ENCODE data around the gene MAP7.
"Not testable (repeated sequence)": the region's sequence is repeated elsewhere in the genome, so short reads cannot be mapped to it uniquely, and the experiment has no call there.

MAP7 gene

DNA sequence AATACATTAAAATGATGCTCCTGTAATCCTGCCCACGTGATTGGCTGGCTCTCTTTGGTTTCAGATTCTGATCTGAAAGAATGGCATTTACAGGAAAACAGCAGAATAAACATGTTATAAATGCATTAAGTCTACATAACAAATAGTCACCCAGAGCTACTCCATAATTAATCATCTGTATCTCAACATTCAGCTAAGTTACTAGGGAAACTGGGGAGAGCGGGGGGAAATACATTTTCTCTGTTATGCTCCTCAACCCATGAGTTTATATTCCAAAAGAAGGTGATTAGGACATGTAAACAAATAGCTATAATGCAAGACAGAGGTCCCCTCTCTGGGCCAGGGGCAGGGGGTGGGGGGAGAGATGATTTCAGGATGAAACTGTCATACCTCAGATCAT lies 58.5 kb downstream of the MAP7 start:
- no peak overlapping the region for H3K4me3 ChIP-seq (ENCODE audit: low read depth, low read length)
- TF ChIP-seq, protein P1, sequence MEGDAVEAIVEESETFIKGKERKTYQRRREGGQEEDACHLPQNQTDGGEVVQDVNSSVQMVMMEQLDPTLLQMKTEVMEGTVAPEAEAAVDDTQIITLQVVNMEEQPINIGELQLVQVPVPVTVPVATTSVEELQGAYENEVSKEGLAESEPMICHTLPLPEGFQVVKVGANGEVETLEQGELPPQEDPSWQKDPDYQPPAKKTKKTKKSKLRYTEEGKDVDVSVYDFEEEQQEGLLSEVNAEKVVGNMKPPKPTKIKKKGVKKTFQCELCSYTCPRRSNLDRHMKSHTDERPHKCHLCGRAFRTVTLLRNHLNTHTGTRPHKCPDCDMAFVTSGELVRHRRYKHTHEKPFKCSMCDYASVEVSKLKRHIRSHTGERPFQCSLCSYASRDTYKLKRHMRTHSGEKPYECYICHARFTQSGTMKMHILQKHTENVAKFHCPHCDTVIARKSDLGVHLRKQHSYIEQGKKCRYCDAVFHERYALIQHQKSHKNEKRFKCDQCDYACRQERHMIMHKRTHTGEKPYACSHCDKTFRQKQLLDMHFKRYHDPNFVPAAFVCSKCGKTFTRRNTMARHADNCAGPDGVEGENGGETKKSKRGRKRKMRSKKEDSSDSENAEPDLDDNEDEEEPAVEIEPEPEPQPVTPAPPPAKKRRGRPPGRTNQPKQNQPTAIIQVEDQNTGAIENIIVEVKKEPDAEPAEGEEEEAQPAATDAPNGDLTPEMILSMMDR (IDR thresholded peaks at IDR 0.05; ENCODE audit: insufficient read depth, low read depth, low read length, missing control alignments), result no peak
- DNase-seq (ENCODE audit: low read depth), result no peak

DNA sequence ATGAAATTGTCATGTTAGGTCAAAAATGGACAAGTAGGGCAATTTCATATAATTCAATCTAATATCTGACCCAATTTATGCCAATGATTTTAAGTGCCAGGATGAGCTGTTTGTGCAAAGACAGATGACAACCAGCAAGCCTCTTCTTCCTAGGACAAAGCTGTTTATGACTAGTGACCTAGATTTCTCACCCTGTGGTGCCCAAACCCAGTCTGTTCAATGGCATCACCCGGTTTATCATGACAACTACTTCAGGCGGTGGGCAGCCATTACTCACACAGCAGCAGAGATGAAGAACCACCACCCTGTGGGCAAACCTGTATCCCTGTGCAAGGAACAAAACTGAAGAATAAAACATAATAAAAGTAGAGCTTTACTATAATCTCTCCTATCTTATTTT lies 59.0 kb downstream of the MAP7 start:
- no peak for DNase-seq (ENCODE audit: low read depth)
- TF ChIP-seq, protein P1 (IDR thresholded peaks at IDR 0.05; ENCODE audit: insufficient read depth, low read depth, low read length, missing control alignments), result no peak
- no peak overlapping the region for H3K4me3 ChIP-seq (ENCODE audit: low read depth, low read length)

DNA sequence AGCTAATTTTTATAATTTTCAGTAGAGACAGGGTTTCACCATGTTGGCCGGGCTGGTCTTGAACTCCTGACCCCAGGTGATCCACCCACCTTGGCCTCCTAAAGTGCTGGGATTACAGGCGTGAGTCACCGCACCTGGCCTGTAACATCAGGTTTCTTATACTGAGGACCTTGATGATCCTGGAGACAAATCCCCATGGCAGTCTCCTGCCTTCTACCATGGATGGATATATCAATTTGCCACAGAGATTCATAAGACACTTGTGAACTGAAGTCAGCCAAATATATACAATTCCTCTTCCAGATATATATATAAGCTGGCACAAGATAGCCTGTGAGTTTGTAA lies 60.6 kb downstream of the MAP7 start:
- H3K4me3 ChIP-seq (ENCODE audit: low read depth, low read length); DNase-seq (ENCODE audit: low read depth): not testable (repeated sequence)

DNA sequence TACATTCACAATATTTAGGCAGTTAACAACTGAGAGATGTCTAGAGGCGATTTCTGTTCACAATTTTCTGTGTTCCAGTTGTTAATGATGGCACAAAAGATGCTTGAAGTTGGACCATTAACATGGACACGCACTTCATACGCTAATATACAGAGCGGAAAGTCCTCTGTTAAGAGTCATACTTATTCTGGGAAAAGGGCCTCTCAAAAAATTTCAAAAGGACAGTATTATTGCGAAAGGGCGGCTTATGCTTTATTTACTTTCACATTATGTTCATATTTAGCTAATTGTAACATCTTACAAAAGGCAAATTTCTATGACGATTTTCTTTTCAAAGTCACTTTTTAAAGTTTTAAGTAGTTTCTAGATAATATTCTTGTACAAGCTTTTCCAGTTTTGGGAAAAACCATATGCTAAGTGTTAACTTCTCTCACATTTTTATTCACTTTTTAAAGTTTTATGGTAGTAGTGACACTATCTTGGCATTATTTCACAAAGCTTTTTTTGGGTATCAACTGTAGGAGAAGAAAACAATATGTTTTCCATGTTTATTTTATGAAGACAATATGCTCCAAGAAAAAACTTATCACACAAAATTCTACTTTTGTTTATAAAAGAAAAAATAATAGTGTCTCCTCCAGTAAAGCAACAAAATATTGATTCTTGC lies 62.3 kb downstream of the MAP7 start:
- no peak overlapping the region for H3K4me3 ChIP-seq (ENCODE audit: low read depth, low read length)
- no peak for DNase-seq (ENCODE audit: low read depth)
- TF ChIP-seq, protein P1 (IDR thresholded peaks at IDR 0.05; ENCODE audit: insufficient read depth, low read depth, low read length, missing control alignments), result no peak

DNA sequence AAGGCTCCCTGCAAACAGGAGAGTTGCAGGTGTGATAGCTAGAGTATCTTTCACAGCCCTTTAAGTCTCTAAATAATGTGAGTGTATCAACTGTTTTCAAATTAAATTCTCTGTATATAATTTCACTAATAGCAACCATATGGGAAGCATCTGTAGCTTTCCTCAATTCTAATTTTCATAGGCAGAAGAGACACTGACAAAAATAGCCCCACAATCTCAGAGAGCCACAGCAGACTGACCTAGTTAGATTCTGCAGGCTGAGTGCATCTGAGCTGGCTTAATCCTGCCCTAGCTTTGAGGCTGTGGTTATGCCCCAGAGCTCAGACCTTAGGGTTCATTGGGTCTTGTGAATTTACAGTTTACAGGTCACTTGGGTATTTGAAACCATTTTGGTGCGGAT lies 63.9 kb downstream of the MAP7 start:
- DNase-seq (ENCODE audit: low read depth), result no peak
- no peak overlapping the region for H3K4me3 ChIP-seq (ENCODE audit: low read depth, low read length)
- TF ChIP-seq, protein P1 (IDR thresholded peaks at IDR 0.05; ENCODE audit: insufficient read depth, low read depth, low read length, missing control alignments), result no peak

DNA sequence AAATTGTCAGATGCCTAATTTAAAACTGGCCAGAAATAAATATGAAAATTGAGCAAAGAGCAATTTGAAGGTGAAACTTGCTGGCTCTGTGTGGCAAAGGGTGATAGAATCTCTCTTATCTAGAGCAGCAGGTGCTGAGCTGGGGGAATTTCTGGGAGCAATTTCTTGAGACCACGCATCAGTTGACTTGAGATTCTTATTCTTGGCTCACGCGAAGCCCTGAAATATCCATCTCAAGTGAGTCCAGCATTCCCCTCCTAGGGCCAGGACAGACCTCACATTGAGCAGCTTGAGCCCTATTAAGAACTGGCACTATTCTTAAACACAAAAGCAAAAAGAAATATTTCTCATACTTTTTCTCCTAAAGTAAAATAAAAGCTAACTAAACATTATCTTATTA lies 66.3 kb downstream of the MAP7 start:
- DNase-seq (ENCODE audit: low read depth), result no peak
- no peak overlapping the region for H3K4me3 ChIP-seq (ENCODE audit: low read depth, low read length)
- TF ChIP-seq, protein P1 (IDR thresholded peaks at IDR 0.05; ENCODE audit: insufficient read depth, low read depth, low read length, missing control alignments), result no peak

DNA sequence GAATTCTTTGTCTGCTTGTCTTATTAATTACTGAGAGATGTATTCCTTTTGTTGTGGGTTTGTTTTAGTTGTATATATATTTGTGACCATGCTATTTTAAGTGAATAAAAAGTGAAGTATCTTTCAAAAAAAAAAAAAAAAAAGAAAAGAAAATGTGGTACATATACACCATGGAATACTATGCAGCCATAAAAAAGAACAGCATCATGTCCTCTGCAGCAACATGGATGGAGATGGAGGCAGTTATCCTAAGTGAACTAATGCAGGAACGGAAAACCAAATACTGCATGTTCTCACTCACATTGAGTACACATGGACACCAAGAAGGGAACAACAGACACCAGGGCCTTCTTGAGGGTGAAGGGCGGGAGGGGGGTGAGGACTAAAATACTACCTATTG lies 67.2 kb downstream of the MAP7 start:
- not testable (repeated sequence) for H3K4me3 ChIP-seq (ENCODE audit: low read depth, low read length); DNase-seq (ENCODE audit: low read depth)

DNA sequence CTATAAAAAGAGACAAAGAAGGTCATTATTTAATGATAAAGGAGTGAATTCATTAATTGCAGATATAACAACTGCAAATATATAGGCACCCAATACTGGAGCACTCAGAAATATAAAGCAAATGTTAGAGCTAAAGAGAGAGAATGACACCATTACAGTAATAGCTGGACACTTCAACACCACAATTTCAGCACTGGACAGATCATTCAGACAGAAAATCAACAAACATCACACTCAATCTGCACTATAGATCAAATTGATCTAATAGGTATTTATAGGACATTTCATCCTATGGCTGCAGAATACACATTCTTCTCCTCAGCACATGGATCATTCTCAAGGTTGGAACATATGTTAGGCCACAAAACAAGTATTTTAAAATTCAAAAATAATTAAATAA lies 72.7 kb downstream of the MAP7 start:
- DNase-seq (ENCODE audit: low read depth), result no peak
- TF ChIP-seq, protein P1 (IDR thresholded peaks at IDR 0.05; ENCODE audit: insufficient read depth, low read depth, low read length, missing control alignments), result no peak
- no peak overlapping the region for H3K4me3 ChIP-seq (ENCODE audit: low read depth, low read length)

Measured in GM12865 (cell line).